Ovary (tissue), 3 donors: ENCODE results near the gene GGT7.

Experiments used
- POLR2A ChIP-seq: fragments of 450-650 bp; IDR thresholded peaks from one replicate; pipeline ENCODE4 v1.6.1; 2017; ENCODE audit warnings: antibody characterized with exemption, mild to moderate bottlenecking, moderate library complexity
- TF ChIP-seq, protein P1 (sequence below), 3 donors: fragments of 450-650 bp in 2 of 3; fragments of 200-600 bp in 1 of 3; IDR thresholded peaks; one replicate each; pipeline versions ENCODE4 v1.5.1 to v1.8.0; 2016 to 2022; ENCODE audit warnings: antibody characterized with exemption in 3 of 3, mild to moderate bottlenecking in 1 of 3
- donor health status: DM: no; HTN: no; CAD: no.

DNA sequence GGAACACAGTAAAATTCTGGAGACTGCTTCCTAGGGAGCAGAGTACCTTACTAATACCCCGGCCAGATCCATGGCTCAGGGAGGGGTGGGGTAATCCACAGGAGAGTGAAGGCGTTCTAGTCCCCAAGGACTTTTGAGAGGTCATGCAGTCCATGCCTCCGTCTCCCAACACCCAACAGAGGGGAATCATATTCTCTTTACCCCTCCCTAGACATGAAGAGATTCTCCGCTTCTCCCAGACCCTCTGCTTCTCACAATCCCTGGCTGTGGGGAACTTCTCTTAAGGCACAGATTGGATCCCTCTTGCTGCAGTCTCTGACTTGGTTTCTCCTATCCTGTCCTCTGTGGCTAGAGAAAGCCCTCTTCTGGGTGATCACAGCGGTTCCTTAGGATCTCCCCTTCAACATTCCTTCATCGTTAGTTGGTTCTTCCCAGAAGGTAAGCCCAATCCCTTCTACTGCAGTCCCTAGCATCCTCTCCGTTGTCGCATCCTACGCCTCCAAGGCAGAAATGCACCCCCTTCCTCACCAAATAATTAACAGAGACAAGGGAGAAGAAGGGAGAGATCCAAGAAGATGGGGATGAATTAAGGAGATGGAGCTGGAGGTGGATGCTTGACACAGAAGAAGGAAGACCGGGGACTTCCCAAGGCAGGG, 562 bp downstream of the GGT7 start:
- TF ChIP-seq, protein P1, sequence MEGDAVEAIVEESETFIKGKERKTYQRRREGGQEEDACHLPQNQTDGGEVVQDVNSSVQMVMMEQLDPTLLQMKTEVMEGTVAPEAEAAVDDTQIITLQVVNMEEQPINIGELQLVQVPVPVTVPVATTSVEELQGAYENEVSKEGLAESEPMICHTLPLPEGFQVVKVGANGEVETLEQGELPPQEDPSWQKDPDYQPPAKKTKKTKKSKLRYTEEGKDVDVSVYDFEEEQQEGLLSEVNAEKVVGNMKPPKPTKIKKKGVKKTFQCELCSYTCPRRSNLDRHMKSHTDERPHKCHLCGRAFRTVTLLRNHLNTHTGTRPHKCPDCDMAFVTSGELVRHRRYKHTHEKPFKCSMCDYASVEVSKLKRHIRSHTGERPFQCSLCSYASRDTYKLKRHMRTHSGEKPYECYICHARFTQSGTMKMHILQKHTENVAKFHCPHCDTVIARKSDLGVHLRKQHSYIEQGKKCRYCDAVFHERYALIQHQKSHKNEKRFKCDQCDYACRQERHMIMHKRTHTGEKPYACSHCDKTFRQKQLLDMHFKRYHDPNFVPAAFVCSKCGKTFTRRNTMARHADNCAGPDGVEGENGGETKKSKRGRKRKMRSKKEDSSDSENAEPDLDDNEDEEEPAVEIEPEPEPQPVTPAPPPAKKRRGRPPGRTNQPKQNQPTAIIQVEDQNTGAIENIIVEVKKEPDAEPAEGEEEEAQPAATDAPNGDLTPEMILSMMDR (IDR thresholded peaks at IDR 0.05), result no peak
- TF ChIP-seq POLR2A, result no peak
